BJ (cell line): ENCODE measurements around the gene CCM2. TPM values are rescaled to one million over a fixed set of nuclear protein-coding genes. Genes with fewer than 3 reads are reported as not detected.

Experiments used
- CTCF ChIA-PET: fragments of 350-600 bp; formaldehyde crosslinking; extraction: SDS; loops from one replicate; lab custom pipeline; 2021; ENCODE audit warnings: antibody characterized with exemption, inconsistent platforms; lab: Yijun Ruan, JAX
- POLR2A ChIA-PET: fragments of 300-600 bp; sonication (Branson Sonifier 250); formaldehyde crosslinking; extraction: SDS; loops from one replicate; lab custom pipeline; 2021; ENCODE audit warnings: antibody characterized with exemption; lab: Charles Lee
- DNase-seq: peaks from one replicate; pipeline ENCODE4 v3.0.0-alpha.2; 2011; ENCODE audit warnings: low read depth
- H3K27me3 ChIP-seq: 2 replicates; pipeline ENCODE4 v1.6.0; 2011; ENCODE audit warnings: low read length; ENCODE audit not compliant: control insufficient read depth, insufficient read depth
- H3K36me3 ChIP-seq: 2 replicates; pipeline ENCODE4 v1.5.1; 2011; ENCODE audit warnings: low read length; ENCODE audit not compliant: control insufficient read depth, insufficient read depth
- H3K4me3 ChIP-seq: 2 replicates; pipeline ENCODE4 v1.5.1; 2011; ENCODE audit warnings: low read depth, mild to moderate bottlenecking, control low read depth, low read length
- CTCF ChIP-seq: IDR thresholded peaks from 2 replicates; pipeline ENCODE4 v1.5.1; 2011; ENCODE audit warnings: low read depth, mild to moderate bottlenecking, control low read depth, inconsistent platforms, low read length, moderate library complexity; ENCODE audit not compliant: insufficient read depth
- polyA plus RNA-seq: library from polyadenylated mRNA; depleted of rRNA; stranded (reverse); fragments of >200 nt; gene quantifications from 2 replicates; pipeline ENCODE4 v1.2.3, GENCODE V29; 2011

Gene CCM2
- polyA plus RNA-seq, 1 experiment, result 48.2 TPM

- TF ChIP-seq CTCF, result no peak
- ChIA-PET POLR2A (no interaction called here), CTCF (no interaction called here)
- no peak for DNase-seq
- H3K4me3 ChIP-seq, result no peak overlapping the region
- H3K36me3 ChIP-seq, result peaks cover 49% of the 10 kb centered on the region
- H3K27me3 ChIP-seq, result no peaks in the 10 kb centered on the region
These were observed 99.2 kb downstream of the CCM2 start for GRCh38 chr7:45098983-45099839.

DNA sequence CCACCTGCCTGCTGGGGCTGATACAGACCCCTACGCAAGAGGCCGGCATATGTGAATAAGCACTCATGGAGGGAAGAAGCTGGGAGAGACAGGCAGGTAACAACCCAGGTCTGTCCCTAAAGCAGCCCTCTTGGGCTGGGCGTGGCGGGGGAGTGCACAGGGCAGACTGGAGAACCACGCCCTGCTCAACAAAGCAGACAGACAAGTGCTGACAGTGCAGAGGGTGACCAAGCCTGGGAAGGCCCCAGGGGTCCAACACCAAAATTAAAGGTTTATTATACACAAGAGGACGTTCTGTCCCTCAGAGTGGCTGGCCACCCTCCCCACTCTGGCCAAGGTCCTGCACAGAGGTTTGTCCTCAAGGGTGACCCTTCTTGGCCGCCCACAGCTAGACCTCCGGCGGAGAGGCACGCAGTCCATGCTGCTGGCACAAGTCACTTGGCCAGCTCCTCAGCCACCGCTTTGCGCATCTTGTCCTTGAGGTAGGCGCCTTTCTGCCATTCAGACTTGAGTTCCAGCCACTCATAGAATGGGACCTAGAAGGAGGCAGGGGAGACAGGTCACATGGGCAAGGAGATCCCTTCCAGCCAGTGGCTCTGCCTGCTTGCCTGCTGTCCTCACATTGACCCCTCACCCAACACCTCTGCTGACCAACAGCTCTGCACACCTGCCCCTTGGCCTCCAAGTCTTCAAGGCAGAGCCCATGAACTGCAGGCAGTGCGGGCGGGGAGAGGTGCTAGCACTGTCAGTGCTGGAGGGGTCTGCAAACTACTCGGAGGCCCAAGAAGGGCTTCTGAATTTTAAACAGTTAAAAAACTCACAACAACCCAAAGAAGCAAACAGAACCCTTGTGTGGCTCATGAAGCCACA lies 100.1 kb downstream of the CCM2 start:
- DNase-seq, result no peak
- H3K4me3 ChIP-seq, result no peak overlapping the region
- peaks cover 58% of the 10 kb centered on the region for H3K36me3 ChIP-seq
- CTCF ChIA-PET, result no interaction called here
- no peak for TF ChIP-seq CTCF
- no peaks in the 10 kb centered on the region for H3K27me3 ChIP-seq
- POLR2A ChIA-PET, result no interaction called here

- ChIA-PET CTCF (no interaction called here), POLR2A (no interaction called here)
- Histone ChIP-seq H3K36me3 (peaks cover 66% of the 10 kb centered on the region), H3K27me3 (no peaks in the 10 kb centered on the region), H3K4me3 (no peak overlapping the region)
- TF ChIP-seq CTCF, result no peak
- no peak for DNase-seq
These were observed 100.9 kb downstream of the CCM2 start for GRCh38 chr7:45100761-45101480.

GRCh38 chr7:45101748-45102147 lies 101.7 kb downstream of the CCM2 start:
- POLR2A ChIA-PET, result no interaction called here
- CTCF ChIA-PET, result no interaction called here
- Histone ChIP-seq H3K4me3 (no peak overlapping the region), H3K27me3 (no peaks in the 10 kb centered on the region), H3K36me3 (peaks cover 68% of the 10 kb centered on the region)
- DNase-seq, result no peak
- no peak for TF ChIP-seq CTCF
